ENCODE measurements around the gene P2RX3.

Gene P2RX3

GRCh38 chr11:57313071-57313787 is 24.9 kb upstream of the P2RX3 start:
- DNase-seq (ENCODE audit: low spot score in 2 of 2) (no peak), ATAC-seq (replicated peaks; ENCODE audit: extremely low read depth, poor library complexity, severe bottlenecking) (no peak)
- Mint-ChIP-seq H3K27ac (ENCODE audit: low read depth) (no peak overlapping the region), H3K4me1 (peaks cover 11% of the 10 kb centered on the region), H3K36me3 (ENCODE audit: insufficient read depth) (peaks cover 2% of the 10 kb centered on the region), H3K27me3 (no peaks in the 10 kb centered on the region), H3K9me3 (no peaks in the 10 kb centered on the region), H3K4me3 (no peak overlapping the region)

GRCh38 chr11:57313788-57314135 is 24.4 kb upstream of the P2RX3 start:
- Mint-ChIP-seq H3K4me1 (peaks cover 9% of the 10 kb centered on the region), H3K36me3 (ENCODE audit: insufficient read depth) (peaks cover 2% of the 10 kb centered on the region), H3K27ac (ENCODE audit: low read depth) (no peak overlapping the region), H3K9me3 (no peaks in the 10 kb centered on the region), H3K27me3 (no peaks in the 10 kb centered on the region), H3K4me3 (no peak overlapping the region)
- DNase-seq (ENCODE audit: low spot score in 2 of 2) = no peak
- ATAC-seq (replicated peaks; ENCODE audit: extremely low read depth, poor library complexity, severe bottlenecking) = no peak

DNA sequence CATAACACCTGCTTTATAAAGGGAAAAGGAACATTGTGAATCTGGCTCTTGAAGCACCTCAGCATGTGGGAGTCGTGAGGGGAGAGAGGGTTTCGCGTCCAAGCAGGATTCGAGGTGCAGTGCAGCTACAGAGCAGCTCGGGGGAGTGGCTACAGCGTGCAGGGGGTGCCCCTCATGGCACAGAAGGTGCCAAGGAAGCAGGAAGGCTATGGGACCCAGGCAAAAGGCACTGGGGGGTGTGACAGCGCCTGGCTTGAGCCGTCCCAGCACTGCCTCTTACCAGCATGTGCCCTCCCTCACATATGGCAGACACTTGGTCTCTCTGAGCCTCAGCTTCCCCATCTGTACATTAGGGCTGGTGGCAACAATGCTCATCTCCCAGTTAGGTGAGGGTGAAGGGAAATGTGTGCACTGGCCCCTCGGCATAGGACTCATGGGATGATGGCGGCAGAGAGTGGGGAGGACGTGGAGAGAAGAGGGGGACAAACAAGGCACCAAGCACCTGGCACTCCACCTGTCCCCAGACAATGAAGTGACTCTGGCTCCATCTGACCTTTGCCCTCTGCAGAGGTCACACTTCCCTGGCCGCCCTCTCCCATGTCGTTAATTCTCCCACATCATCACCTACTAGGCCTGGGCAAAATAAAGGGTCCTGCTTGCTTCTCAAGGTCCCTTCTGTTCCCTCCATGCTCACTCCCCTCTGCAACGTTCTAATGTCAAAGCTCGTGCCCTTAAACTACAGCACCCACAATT is 23.8 kb upstream of the P2RX3 start:
- ATAC-seq (replicated peaks; ENCODE audit: extremely low read depth, poor library complexity, severe bottlenecking) = no peak
- Mint-ChIP-seq H3K36me3 (ENCODE audit: insufficient read depth) (peaks cover 2% of the 10 kb centered on the region), H3K27me3 (no peaks in the 10 kb centered on the region)

DNA sequence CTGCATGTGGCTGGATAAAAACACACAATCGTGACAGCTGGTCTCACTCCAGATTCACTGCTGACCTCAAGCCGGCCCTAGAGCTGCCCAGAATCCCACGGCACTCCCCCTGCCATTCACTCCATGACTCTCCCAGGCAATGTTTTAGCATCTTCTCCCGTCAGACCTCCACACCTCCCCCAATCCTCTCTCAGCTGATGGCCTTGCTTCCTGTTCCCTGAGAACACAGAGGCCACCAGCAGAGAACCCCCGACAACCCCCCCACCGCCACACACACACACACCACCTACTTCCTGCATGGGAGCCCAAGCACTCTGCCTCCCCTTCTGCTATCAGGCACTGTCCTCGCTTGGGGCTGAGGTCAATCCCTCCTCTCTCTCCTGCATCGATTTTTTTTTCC is 22.7 kb upstream of the P2RX3 start:
- peak; percentile 24 for ATAC-seq (replicated peaks; ENCODE audit: extremely low read depth, poor library complexity, severe bottlenecking)

More for the DNA sequence above, 23.8 kb upstream of the P2RX3 start:
- DNase-seq (ENCODE audit: low spot score in 2 of 2) = no peak
- Mint-ChIP-seq H3K27ac (ENCODE audit: low read depth) (no peak overlapping the region), H3K9me3 (no peaks in the 10 kb centered on the region), H3K4me1 (peaks cover 5% of the 10 kb centered on the region), H3K4me3 (no peak overlapping the region)

GRCh38 chr11:57316017-57316416 is 22.1 kb upstream of the P2RX3 start:
- Mint-ChIP-seq H3K36me3 (ENCODE audit: insufficient read depth) (peaks cover 2% of the 10 kb centered on the region), H3K4me1 (peaks cover 5% of the 10 kb centered on the region), H3K27me3 (no peaks in the 10 kb centered on the region), H3K27ac (ENCODE audit: low read depth) (no peak overlapping the region), H3K9me3 (no peaks in the 10 kb centered on the region), H3K4me3 (no peak overlapping the region)
- DNase-seq (ENCODE audit: low spot score in 2 of 2) (no peak), ATAC-seq (replicated peaks; ENCODE audit: extremely low read depth, poor library complexity, severe bottlenecking) (no peak)

More for the DNA sequence above, 22.7 kb upstream of the P2RX3 start:
- H3K4me3 Mint-ChIP-seq = no peak overlapping the region
- no peaks in the 10 kb centered on the region for H3K27me3 Mint-ChIP-seq
- H3K27ac Mint-ChIP-seq (ENCODE audit: low read depth) = no peak overlapping the region
- no peaks in the 10 kb centered on the region for H3K9me3 Mint-ChIP-seq
- H3K36me3 Mint-ChIP-seq (ENCODE audit: insufficient read depth) = peaks cover 2% of the 10 kb centered on the region
- DNase-seq (ENCODE audit: low spot score in 2 of 2) = no peak
- peaks cover 5% of the 10 kb centered on the region for H3K4me1 Mint-ChIP-seq

DNA sequence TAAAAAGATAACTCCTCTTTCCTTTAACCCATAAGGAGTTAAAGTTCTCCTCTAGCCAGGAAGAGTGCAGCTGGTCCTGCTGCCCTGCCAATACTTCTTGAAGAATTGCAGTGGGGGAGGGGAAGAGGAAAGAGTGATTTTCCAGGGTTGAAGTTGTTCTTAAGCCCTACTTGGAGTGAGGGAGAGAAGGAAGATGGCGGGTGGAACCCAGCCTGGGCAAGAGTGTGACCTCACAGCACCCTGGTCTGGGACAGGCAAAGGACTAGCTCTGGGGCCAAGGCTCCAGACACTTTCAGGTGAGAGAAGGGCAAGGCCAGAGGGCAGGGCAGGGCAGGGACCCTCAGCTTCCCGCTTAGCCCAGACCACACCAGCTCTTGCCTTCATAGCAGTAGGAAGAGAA is 20.0 kb upstream of the P2RX3 start:
- Mint-ChIP-seq H3K27ac (ENCODE audit: low read depth) (no peak overlapping the region), H3K36me3 (ENCODE audit: insufficient read depth) (peaks cover 3% of the 10 kb centered on the region), H3K4me1 (peaks cover 11% of the 10 kb centered on the region), H3K27me3 (no peaks in the 10 kb centered on the region), H3K4me3 (no peak overlapping the region), H3K9me3 (no peaks in the 10 kb centered on the region)
- ATAC-seq (replicated peaks; ENCODE audit: extremely low read depth, poor library complexity, severe bottlenecking) (no peak), DNase-seq (ENCODE audit: low spot score in 2 of 2) (no peak)

DNA sequence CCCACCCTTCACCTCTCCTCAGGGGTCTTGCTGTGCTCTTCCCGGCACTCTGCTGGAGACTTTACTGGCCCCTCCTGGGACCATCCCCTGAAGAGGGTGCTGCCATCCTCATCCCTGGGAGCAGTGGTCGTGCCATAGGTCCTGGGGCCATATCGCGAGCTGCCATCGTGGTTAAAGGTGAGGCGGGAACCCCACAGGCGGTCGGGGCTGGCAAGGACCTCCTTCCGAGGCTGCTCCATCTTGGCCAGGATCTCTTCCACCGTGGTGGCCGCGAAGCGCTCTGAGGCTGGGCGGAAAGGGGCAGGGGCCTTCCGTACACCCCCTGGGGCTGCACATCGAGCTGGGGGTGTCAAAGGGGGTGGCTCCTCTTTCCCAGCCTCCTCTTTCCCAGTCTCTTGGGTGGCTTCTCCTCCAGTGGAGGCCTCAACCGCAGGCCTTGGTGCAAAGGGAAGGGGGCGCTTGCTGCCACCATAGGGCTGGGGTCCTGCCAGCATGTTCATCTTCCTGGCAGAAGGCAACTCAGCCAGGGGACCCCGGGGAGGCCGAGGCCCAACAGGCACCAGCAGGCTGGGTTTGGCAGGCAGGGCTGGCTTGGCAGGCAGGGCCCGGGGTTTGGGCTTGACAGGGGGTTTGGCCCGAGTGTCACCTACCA is 18.0 kb upstream of the P2RX3 start:
- H3K4me1 Mint-ChIP-seq = peaks cover 22% of the 10 kb centered on the region
- H3K4me3 Mint-ChIP-seq = no peak overlapping the region
- peaks cover 11% of the 10 kb centered on the region for H3K36me3 Mint-ChIP-seq (ENCODE audit: insufficient read depth)
- no peaks in the 10 kb centered on the region for H3K9me3 Mint-ChIP-seq
- no peak for DNase-seq (ENCODE audit: low spot score in 2 of 2)
- ATAC-seq (replicated peaks; ENCODE audit: extremely low read depth, poor library complexity, severe bottlenecking) = no peak
- H3K27ac Mint-ChIP-seq (ENCODE audit: low read depth) = no peak overlapping the region
- H3K27me3 Mint-ChIP-seq = no peaks in the 10 kb centered on the region

- peaks cover 29% of the 10 kb centered on the region for H3K4me1 Mint-ChIP-seq
- no peak overlapping the region for H3K4me3 Mint-ChIP-seq
Measured at GRCh38 chr11:57320719-57321387, 17.3 kb upstream of the P2RX3 start.

DNA sequence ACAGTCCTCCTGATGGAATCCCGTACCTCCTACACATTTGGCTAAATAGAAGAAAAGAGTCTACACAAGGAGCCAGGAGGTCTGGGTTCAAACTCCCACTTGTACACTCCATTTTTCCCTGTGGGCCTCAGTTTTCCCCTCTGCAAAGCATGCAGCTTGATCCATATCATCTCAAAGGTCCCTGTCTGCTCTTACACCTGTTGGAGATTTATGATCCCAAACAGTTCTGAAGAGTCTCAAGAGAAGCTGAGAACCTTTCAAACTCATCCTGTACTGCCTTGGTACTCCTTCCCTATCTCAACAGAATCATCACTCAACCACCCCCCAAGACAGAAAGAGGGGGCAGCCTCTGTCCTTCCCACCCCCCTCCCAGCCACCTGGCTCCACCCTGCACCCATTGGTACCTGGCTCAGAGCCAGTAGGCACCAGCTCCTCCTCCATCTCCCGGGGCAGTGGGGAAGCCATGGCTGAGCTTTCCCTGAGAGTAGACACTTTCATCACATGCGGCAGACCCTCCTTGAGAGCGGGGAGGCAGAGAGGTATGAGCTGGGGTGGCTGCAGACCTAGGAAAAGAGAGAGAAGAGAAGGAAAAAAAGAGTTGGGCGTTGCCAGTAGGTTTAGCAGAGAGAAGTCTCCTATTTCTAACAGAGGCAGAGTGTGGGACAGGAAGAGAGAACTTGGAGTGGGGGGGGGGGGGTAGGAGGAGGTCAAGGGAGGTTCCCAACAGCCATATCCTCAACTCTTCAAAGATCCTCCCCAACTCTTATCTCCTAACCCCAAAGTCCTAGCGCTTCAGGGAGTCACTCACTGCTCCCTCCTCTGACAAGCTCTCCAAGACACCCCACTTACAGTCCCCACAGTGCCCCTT is 16.5 kb upstream of the P2RX3 start:
- peaks cover 36% of the 10 kb centered on the region for H3K4me1 Mint-ChIP-seq
- no peaks in the 10 kb centered on the region for H3K27me3 Mint-ChIP-seq
- H3K36me3 Mint-ChIP-seq (ENCODE audit: insufficient read depth) = peaks cover 19% of the 10 kb centered on the region
- no peak overlapping the region for H3K4me3 Mint-ChIP-seq
- DNase-seq (ENCODE audit: low spot score in 2 of 2) (no peak), ATAC-seq (replicated peaks; ENCODE audit: extremely low read depth, poor library complexity, severe bottlenecking) (no peak)
- peak overlapping the region; percentile 79 for H3K27ac Mint-ChIP-seq (ENCODE audit: low read depth)
- no peaks in the 10 kb centered on the region for H3K9me3 Mint-ChIP-seq

More at GRCh38 chr11:57320719-57321387, 17.3 kb upstream of the P2RX3 start:
- no peaks in the 10 kb centered on the region for H3K9me3 Mint-ChIP-seq
- H3K27ac Mint-ChIP-seq (ENCODE audit: low read depth) = no peak overlapping the region
- ATAC-seq (replicated peaks; ENCODE audit: extremely low read depth, poor library complexity, severe bottlenecking) (no peak), DNase-seq (ENCODE audit: low spot score in 2 of 2) (no peak)
- peaks cover 17% of the 10 kb centered on the region for H3K36me3 Mint-ChIP-seq (ENCODE audit: insufficient read depth)
- H3K27me3 Mint-ChIP-seq = no peaks in the 10 kb centered on the region

DNA sequence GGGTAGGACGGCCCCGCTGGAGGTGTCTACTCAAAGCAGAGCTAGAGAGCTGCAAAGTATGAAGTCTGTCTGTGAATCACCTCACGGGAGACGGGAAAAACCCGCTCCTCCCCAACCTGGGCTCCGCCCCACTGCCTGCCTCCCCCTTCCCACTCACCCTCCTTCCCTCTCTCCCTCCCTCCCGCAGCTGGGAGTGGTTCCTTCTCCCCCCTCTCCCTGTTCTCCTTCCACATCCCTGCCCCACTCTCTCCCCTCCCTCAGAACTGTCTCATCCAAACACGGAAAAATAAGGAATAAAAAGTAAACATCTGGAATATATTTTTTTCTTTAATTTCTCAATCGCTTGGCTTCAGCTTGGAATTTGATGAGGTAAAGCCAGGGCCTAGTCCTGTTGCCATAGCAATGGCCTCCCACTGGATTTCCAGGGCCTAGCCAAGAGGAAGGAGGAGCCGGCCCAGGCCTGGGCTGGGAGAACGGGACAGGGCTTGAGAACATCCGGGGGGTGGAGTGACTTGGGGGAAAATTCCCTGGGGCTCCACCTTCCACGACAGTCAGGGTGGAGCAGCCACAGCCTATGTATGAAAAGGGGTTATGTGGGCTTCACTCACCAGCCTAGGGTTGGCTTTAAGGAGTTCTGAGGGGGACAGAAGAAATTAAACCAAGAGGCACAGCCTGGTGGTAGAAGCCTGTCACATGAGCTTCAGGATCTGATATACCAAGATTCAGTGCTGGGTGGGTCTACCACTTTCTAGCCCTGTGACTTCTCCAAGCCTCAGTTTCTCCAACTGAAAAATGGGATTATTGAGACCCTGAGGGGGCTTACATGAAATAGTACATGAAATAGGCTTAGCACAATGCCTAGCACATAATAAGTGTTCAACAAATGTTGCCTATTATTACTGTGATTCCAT is 15.6 kb upstream of the P2RX3 start:
- Mint-ChIP-seq H3K9me3 (no peaks in the 10 kb centered on the region), H3K27me3 (no peaks in the 10 kb centered on the region), H3K27ac (ENCODE audit: low read depth) (no peak overlapping the region), H3K36me3 (ENCODE audit: insufficient read depth) (peaks cover 25% of the 10 kb centered on the region), H3K4me1 (peaks cover 40% of the 10 kb centered on the region), H3K4me3 (peak overlapping the region; percentile 84)
- ATAC-seq (replicated peaks; ENCODE audit: extremely low read depth, poor library complexity, severe bottlenecking) = no peak
- no peak for DNase-seq (ENCODE audit: low spot score in 2 of 2)

- peak overlapping the region; percentile 84 for H3K4me3 Mint-ChIP-seq
- ATAC-seq (replicated peaks; ENCODE audit: extremely low read depth, poor library complexity, severe bottlenecking) = no peak
- H3K36me3 Mint-ChIP-seq (ENCODE audit: insufficient read depth) = peaks cover 29% of the 10 kb centered on the region
- H3K9me3 Mint-ChIP-seq = no peaks in the 10 kb centered on the region
- no peak overlapping the region for H3K27ac Mint-ChIP-seq (ENCODE audit: low read depth)
- peaks cover 42% of the 10 kb centered on the region for H3K4me1 Mint-ChIP-seq
- DNase-seq (ENCODE audit: low spot score in 2 of 2) = no peak
- no peaks in the 10 kb centered on the region for H3K27me3 Mint-ChIP-seq
Measured at GRCh38 chr11:57323167-57323854, 14.8 kb upstream of the P2RX3 start.

All from central memory CD8-positive, alpha-beta T cell (primary cell).